Measurements from ENCODE around the gene LILRB2.

DNA sequence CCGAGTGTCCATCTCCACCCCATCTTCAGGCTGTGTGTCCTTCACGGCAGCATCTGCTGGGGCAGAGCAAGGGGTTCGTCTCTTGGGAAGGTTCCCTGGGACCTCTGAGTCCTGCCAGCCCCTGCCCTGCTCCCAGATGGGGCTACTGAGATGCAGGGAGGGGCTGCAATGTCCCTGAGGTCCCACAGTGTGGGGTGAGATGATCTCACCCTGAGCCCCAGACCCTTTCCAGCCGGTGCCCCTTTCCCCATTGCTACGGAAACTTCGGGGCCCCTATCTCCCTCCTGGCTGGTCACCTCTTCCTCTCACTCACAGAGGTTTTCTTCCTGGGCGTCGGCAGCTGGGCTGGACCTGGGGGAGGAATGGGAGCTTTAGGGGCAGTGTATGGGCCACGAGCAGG is 5.0 kb downstream of the LILRB2 start:
- no peak for TF ChIP-seq POLR2A (IDR thresholded peaks at IDR 0.05)
- TF ChIP-seq, protein P1, sequence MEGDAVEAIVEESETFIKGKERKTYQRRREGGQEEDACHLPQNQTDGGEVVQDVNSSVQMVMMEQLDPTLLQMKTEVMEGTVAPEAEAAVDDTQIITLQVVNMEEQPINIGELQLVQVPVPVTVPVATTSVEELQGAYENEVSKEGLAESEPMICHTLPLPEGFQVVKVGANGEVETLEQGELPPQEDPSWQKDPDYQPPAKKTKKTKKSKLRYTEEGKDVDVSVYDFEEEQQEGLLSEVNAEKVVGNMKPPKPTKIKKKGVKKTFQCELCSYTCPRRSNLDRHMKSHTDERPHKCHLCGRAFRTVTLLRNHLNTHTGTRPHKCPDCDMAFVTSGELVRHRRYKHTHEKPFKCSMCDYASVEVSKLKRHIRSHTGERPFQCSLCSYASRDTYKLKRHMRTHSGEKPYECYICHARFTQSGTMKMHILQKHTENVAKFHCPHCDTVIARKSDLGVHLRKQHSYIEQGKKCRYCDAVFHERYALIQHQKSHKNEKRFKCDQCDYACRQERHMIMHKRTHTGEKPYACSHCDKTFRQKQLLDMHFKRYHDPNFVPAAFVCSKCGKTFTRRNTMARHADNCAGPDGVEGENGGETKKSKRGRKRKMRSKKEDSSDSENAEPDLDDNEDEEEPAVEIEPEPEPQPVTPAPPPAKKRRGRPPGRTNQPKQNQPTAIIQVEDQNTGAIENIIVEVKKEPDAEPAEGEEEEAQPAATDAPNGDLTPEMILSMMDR (IDR thresholded peaks at IDR 0.05): no peak
